ENCODE data around the gene COL6A5.

DNA sequence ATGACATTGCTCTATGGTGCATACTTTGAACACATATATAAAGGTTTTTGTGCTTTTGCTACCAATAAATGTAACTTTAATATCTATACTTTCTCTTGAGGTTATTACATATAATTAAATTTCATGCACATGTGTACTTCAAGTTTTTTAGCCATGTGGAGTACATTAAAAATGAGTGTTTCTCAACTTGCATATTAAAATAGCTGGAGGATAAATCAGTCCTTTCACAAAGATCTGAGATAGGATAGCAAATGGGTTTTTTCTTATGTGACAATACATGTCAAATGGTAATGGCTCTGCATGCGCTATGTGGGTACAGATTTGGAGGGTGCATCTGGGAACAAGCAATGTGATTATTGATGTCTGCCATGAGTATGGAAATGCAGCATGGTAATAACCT, 122.8 kb downstream of the COL6A5 start:
- TF ChIP-seq GABPA (IDR thresholded peaks at IDR 0.05 in 1 of 2, conservative IDR thresholded peaks at IDR 0.05 in 1 of 2) (no peak), FOXA1 (IDR thresholded peaks at IDR 0.05) (no peak), TAF1 (conservative IDR thresholded peaks at IDR 0.05) (no peak), HNF4G (IDR thresholded peaks at IDR 0.05) (no peak)
- TF ChIP-seq, protein P1, sequence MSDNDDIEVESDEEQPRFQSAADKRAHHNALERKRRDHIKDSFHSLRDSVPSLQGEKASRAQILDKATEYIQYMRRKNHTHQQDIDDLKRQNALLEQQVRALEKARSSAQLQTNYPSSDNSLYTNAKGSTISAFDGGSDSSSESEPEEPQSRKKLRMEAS (IDR thresholded peaks at IDR 0.05): no peak
- TF ChIP-seq, protein P2, sequence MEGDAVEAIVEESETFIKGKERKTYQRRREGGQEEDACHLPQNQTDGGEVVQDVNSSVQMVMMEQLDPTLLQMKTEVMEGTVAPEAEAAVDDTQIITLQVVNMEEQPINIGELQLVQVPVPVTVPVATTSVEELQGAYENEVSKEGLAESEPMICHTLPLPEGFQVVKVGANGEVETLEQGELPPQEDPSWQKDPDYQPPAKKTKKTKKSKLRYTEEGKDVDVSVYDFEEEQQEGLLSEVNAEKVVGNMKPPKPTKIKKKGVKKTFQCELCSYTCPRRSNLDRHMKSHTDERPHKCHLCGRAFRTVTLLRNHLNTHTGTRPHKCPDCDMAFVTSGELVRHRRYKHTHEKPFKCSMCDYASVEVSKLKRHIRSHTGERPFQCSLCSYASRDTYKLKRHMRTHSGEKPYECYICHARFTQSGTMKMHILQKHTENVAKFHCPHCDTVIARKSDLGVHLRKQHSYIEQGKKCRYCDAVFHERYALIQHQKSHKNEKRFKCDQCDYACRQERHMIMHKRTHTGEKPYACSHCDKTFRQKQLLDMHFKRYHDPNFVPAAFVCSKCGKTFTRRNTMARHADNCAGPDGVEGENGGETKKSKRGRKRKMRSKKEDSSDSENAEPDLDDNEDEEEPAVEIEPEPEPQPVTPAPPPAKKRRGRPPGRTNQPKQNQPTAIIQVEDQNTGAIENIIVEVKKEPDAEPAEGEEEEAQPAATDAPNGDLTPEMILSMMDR (IDR thresholded peaks at IDR 0.05; ENCODE audit: low read depth, low read length, missing input control): no peak
- TF ChIP-seq, protein P3, sequence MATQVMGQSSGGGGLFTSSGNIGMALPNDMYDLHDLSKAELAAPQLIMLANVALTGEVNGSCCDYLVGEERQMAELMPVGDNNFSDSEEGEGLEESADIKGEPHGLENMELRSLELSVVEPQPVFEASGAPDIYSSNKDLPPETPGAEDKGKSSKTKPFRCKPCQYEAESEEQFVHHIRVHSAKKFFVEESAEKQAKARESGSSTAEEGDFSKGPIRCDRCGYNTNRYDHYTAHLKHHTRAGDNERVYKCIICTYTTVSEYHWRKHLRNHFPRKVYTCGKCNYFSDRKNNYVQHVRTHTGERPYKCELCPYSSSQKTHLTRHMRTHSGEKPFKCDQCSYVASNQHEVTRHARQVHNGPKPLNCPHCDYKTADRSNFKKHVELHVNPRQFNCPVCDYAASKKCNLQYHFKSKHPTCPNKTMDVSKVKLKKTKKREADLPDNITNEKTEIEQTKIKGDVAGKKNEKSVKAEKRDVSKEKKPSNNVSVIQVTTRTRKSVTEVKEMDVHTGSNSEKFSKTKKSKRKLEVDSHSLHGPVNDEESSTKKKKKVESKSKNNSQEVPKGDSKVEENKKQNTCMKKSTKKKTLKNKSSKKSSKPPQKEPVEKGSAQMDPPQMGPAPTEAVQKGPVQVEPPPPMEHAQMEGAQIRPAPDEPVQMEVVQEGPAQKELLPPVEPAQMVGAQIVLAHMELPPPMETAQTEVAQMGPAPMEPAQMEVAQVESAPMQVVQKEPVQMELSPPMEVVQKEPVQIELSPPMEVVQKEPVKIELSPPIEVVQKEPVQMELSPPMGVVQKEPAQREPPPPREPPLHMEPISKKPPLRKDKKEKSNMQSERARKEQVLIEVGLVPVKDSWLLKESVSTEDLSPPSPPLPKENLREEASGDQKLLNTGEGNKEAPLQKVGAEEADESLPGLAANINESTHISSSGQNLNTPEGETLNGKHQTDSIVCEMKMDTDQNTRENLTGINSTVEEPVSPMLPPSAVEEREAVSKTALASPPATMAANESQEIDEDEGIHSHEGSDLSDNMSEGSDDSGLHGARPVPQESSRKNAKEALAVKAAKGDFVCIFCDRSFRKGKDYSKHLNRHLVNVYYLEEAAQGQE (IDR thresholded peaks at IDR 0.05): no peak
